Activated CD8-positive, alpha-beta T cell treated with anti-CD3 and anti-CD28 coated beads for 36 hours (primary cell): Measurements from ENCODE around the gene PLAAT4. TPM values are rescaled to one million over a fixed set of nuclear protein-coding genes. Genes with fewer than 3 reads are reported as not detected.
A peak's percentile ranks its signal among the peaks of the same experiment; 100 is the strongest.
"Not testable (repeated sequence)": the region's sequence is repeated elsewhere in the genome, so short reads cannot be mapped to it uniquely, and the experiment has no call there.

ENCODE experiments used
- ATAC-seq: fragments of 200-7000 bp; cut with Tn5 transposase; one replicate; pipeline ENCODE4 v1.10.0; 2021; ENCODE audit warnings: mild to moderate bottlenecking, moderate library complexity
- CTCF ChIA-PET: fragments of 350-600 bp; sonication (Branson Sonifier 250); formaldehyde crosslinking; loops from one replicate; lab custom pipeline; 2021; ENCODE audit warnings: antibody characterized with exemption; lab: Charles Lee
- POLR2A ChIA-PET: fragments of 350-600 bp; sonication (Branson Sonifier 250); formaldehyde crosslinking; loops from one replicate; lab custom pipeline; 2021; ENCODE audit warnings: antibody characterized with exemption; lab: Charles Lee
- DNase-seq: peaks from one replicate; pipeline ENCODE4 v3.0.0-alpha.2; 2020
- H3K27ac Mint-ChIP-seq: one replicate; pipeline ENCODE4 v1.8.0; 2021; ENCODE audit warnings: mild to moderate bottlenecking, mixed read lengths
- H3K27me3 Mint-ChIP-seq: one replicate; pipeline ENCODE4 v1.8.0; 2021; ENCODE audit warnings: mixed read lengths
- H3K36me3 Mint-ChIP-seq: one replicate; pipeline ENCODE4 v1.8.0; 2021; ENCODE audit warnings: low read depth, mixed read lengths
- H3K4me1 Mint-ChIP-seq: one replicate; pipeline ENCODE4 v1.8.0; 2021; ENCODE audit warnings: low read depth, mixed read lengths
- H3K4me3 Mint-ChIP-seq: one replicate; pipeline ENCODE4 v1.8.0; 2021; ENCODE audit warnings: mild to moderate bottlenecking, moderate library complexity, mixed read lengths
- H3K9me3 Mint-ChIP-seq: one replicate; pipeline ENCODE4 v1.8.0; 2021; ENCODE audit warnings: mixed read lengths
- intact Hi-C: fragments of 100-400 bp; cut with micrococcal nuclease; formaldehyde crosslinking; loops from one replicate; pipeline ENCODE4 v1.10.0; 2022
- total RNA-seq, 2 experiments: library from RNA; stranded (reverse); gene quantifications; one replicate each; pipeline ENCODE4 v1.2.3, GENCODE V29; 2021
- TF ChIP-seq, protein P1 (sequence below): fragments of 200-600 bp; IDR thresholded peaks from one replicate; pipeline ENCODE4 v1.8.0; 2022; ENCODE audit warnings: antibody characterized with exemption, mild to moderate bottlenecking

PLAAT4 gene
- total RNA-seq, 2 experiments from 2014 or later: 24.1 to 26.2 TPM

GRCh38 chr11:63569570-63569969, 33.0 kb downstream of the PLAAT4 start:
- ATAC-seq (no peak), DNase-seq (no peak)
- Mint-ChIP-seq H3K4me3 (no peak overlapping the region), H3K36me3 (no peaks in the 10 kb centered on the region), H3K27ac (no peak overlapping the region), H3K27me3 (no peaks in the 10 kb centered on the region), H3K4me1 (peaks cover 43% of the 10 kb centered on the region), H3K9me3 (peaks cover 1% of the 10 kb centered on the region)
- ChIA-PET CTCF (interaction anchor here (1.0 kb wide), 1 partner anchor 90 kb away, joined by 3 read pairs; no protein-coding TSS in a partner anchor), POLR2A (no interaction called here)
- intact Hi-C loops: loop anchor here (10.0 kb wide), 1 partner anchor 45 kb away; the partner anchor contains the start of gene PLAAT3
- TF ChIP-seq, protein P1, sequence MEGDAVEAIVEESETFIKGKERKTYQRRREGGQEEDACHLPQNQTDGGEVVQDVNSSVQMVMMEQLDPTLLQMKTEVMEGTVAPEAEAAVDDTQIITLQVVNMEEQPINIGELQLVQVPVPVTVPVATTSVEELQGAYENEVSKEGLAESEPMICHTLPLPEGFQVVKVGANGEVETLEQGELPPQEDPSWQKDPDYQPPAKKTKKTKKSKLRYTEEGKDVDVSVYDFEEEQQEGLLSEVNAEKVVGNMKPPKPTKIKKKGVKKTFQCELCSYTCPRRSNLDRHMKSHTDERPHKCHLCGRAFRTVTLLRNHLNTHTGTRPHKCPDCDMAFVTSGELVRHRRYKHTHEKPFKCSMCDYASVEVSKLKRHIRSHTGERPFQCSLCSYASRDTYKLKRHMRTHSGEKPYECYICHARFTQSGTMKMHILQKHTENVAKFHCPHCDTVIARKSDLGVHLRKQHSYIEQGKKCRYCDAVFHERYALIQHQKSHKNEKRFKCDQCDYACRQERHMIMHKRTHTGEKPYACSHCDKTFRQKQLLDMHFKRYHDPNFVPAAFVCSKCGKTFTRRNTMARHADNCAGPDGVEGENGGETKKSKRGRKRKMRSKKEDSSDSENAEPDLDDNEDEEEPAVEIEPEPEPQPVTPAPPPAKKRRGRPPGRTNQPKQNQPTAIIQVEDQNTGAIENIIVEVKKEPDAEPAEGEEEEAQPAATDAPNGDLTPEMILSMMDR: no peak

GRCh38 chr11:63572026-63572688, 35.5 kb downstream of the PLAAT4 start:
- H3K4me1 Mint-ChIP-seq: peaks cover 35% of the 10 kb centered on the region
- TF ChIP-seq, protein P1: peak; percentile 23
- ATAC-seq: no peak
- H3K4me3 Mint-ChIP-seq: no peak overlapping the region
- H3K27ac Mint-ChIP-seq: no peak overlapping the region
- intact Hi-C loops: no loop called here
- H3K36me3 Mint-ChIP-seq: no peaks in the 10 kb centered on the region
- CTCF ChIA-PET: no interaction called here
- no peaks in the 10 kb centered on the region for H3K27me3 Mint-ChIP-seq
- H3K9me3 Mint-ChIP-seq: peaks cover 1% of the 10 kb centered on the region
- DNase-seq: no peak
- POLR2A ChIA-PET: no interaction called here

DNA sequence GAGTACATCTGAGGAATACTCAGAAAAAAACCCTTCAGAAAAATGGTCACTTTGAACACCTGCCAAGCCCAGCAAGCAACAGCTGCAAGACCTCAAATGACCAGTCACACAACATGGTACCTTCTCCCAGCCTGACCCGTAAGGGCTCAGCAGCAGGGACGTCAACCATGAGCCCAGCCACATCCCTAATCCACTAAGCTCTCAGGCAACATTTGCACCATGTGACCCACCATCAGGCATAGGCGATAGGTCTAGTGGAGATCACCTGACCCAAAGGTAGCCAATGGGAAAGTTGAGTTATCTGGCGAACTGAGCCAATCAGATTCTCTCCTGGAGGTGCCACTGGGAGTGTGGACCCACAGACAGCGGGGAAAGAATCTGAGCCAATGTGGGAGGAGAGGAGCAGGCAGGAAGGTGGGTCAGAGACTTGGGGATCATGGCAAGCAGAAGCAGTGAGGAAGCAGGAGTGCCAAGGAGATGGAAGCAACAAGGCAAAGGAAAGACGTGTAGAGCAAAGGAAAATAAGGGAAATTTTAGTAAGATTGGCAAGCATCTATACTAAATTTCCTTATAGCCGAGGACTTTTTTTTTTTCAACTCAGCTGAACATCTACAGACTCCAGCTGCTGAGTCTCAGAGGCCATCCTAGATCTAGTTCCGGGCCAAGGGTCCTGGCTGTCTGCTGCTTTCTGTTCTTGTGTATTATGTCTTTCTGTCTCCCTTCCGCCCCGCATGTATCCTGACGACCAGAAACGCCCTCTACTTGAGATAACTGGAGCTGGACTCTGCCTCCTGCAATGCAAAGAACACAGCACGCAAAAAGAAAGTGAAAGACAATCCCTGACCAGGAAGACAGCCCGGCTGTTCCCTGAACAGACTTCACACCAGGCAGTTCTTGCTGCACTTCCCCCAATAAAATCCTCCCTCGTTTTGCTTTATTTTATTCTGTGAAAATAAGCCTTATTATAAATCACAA, 37.6 kb downstream of the PLAAT4 start:
- H3K27me3 Mint-ChIP-seq: no peaks in the 10 kb centered on the region
- ChIA-PET POLR2A (interaction anchor here (0.7 to 1.7 kb wide), 3 partner anchors 20 to 108 kb away, joined by 3 to 4 read pairs (median 3); no protein-coding TSS in a partner anchor), CTCF (interaction anchor here (1.0 to 1.4 kb wide), 3 partner anchors 8 to 65 kb away, joined by 3 to 4 read pairs (median 3); no protein-coding TSS in a partner anchor)
- H3K9me3 Mint-ChIP-seq: peaks cover 6% of the 10 kb centered on the region
- peaks cover 23% of the 10 kb centered on the region for H3K4me1 Mint-ChIP-seq
- peaks cover 3% of the 10 kb centered on the region for H3K36me3 Mint-ChIP-seq
- DNase-seq: peak; percentile 57
- intact Hi-C loops: no loop called here
- peak; percentile 87 for ATAC-seq
- H3K4me3 Mint-ChIP-seq: peak overlapping the region; percentile 72
- TF ChIP-seq, protein P1: no peak
- peak overlapping the region; percentile 92 for H3K27ac Mint-ChIP-seq

- ChIA-PET POLR2A (interaction anchor here (1.7 kb wide), 1 partner anchor 95 kb away, joined by 4 read pairs; no protein-coding TSS in a partner anchor), CTCF (interaction anchor here (1.2 to 1.4 kb wide), 2 partner anchors 7 to 64 kb away, joined by 3 to 4 read pairs; no protein-coding TSS in a partner anchor)
- ATAC-seq (no peak), DNase-seq (no peak)
- Mint-ChIP-seq H3K4me1 (peaks cover 23% of the 10 kb centered on the region), H3K27ac (peak overlapping the region; percentile 92), H3K9me3 (peaks cover 6% of the 10 kb centered on the region), H3K27me3 (no peaks in the 10 kb centered on the region), H3K4me3 (peak overlapping the region; percentile 72), H3K36me3 (peaks cover 5% of the 10 kb centered on the region)
- TF ChIP-seq, protein P1: no peak
- intact Hi-C loops: no loop called here
These were observed 38.4 kb downstream of the PLAAT4 start for GRCh38 chr11:63574856-63575602.

DNA sequence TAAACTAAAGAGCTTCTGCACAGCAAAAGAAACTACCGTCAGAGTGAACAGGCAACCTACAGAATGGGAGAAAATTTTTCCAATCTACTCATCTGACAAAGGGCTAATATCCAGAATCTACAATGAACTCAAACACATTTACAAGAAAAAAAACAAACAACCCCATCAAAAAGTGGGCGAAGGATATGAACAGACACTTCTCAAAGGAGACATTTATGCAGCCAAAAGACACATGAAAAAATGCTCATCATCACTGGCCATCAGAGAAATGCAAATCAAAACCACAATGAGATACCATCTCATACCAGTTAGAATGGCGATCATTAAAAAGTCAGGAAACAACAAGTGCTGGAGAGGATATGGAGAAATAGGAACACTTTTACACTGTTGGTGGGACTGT, 42.3 kb downstream of the PLAAT4 start:
- CTCF ChIA-PET, ATAC-seq, H3K27ac Mint-ChIP-seq, H3K36me3 Mint-ChIP-seq, DNase-seq, H3K4me3 Mint-ChIP-seq, H3K27me3 Mint-ChIP-seq, intact Hi-C loops, POLR2A ChIA-PET: not testable (repeated sequence)
- H3K9me3 Mint-ChIP-seq: peaks cover 15% of the 10 kb centered on the region
- H3K4me1 Mint-ChIP-seq: peaks cover 32% of the 10 kb centered on the region

DNA sequence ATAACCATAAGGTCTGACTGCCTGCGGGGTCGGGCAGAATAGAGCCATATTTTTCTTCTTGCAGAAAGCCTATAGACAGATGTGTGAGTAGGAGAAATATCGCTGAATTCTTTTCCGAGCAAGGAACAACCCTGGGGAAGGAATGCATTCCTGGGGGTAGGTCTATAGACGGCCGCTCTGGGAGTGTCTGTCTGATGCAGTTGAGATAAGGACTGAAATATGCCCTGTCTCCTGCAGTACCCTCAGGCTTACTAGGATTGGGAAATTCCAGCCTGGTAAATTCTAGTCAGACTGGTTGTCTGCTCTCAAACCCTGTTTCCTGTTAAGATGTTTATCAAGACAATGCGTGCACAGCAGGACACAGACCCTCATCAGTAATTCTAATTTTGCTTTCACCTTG, 44.6 kb downstream of the PLAAT4 start:
- ATAC-seq, intact Hi-C loops, H3K36me3 Mint-ChIP-seq, DNase-seq, H3K4me3 Mint-ChIP-seq, H3K27ac Mint-ChIP-seq, CTCF ChIA-PET, H3K27me3 Mint-ChIP-seq, POLR2A ChIA-PET: not testable (repeated sequence)
- Mint-ChIP-seq H3K4me1 (peaks cover 14% of the 10 kb centered on the region), H3K9me3 (peaks cover 15% of the 10 kb centered on the region)
